IMR-90 (cell line): ENCODE results near the gene OVCA2. TPM values are rescaled to one million over a fixed set of nuclear protein-coding genes. Genes with fewer than 3 reads are reported as not detected.

Experiments used
- ATAC-seq: fragments of 200-7000 bp; cut with Tn5 transposase; 2 replicates; pipeline ENCODE4 v1.9.1; 2020; ENCODE audit warnings: low read depth, mild to moderate bottlenecking, moderate library complexity
- BruUV-seq: library from RNA; stranded (reverse); fragments of 400-500 nt; replicated peaks from 2 replicates; lab custom pipeline; 2021; lab: Mats Ljungman, UMichigan
- CTCF ChIA-PET: fragments of 300-600 bp; formaldehyde crosslinking; extraction: SDS; loops from one replicate; lab custom pipeline; 2021; ENCODE audit warnings: antibody characterized with exemption; lab: Yijun Ruan, JAX
- POLR2A ChIA-PET: fragments of 300-600 bp; sonication (Branson Sonifier 250); formaldehyde crosslinking; loops from one replicate; lab custom pipeline; 2022; ENCODE audit warnings: antibody characterized with exemption; ENCODE audit not compliant: unreplicated experiment; lab: Charles Lee
- DNase-seq: peaks from one replicate; pipeline ENCODE4 v3.0.0; 2013
- H2AFZ ChIP-seq: replicated peaks from 2 replicates; pipeline ENCODE3; 2013; ENCODE audit warnings: low read length, mild to moderate bottlenecking; ENCODE audit not compliant: poor library complexity
- H2AK5ac ChIP-seq: 2 replicates; pipeline ENCODE4 v1.6.1; 2013; ENCODE audit warnings: low read depth, low read length, inconsistent platforms
- H2AK9ac ChIP-seq: replicated peaks from 2 replicates; pipeline ENCODE3; 2013; ENCODE audit warnings: mild to moderate bottlenecking, low read depth, low read length, moderate library complexity; ENCODE audit not compliant: poor library complexity
- H2BK120ac ChIP-seq: 2 replicates; pipeline ENCODE4 v1.6.1; 2013; ENCODE audit warnings: low read depth, low read length, inconsistent platforms
- H2BK15ac ChIP-seq: 3 replicates; pipeline ENCODE4 v1.6.1; 2013; ENCODE audit warnings: low read depth, low read length, inconsistent platforms
- H2BK20ac ChIP-seq: 2 replicates; pipeline ENCODE4 v1.6.1; 2013; ENCODE audit warnings: low read depth, mild to moderate bottlenecking, inconsistent platforms, low read length, moderate library complexity
- H2BK5ac ChIP-seq: 2 replicates; pipeline ENCODE4 v1.6.1; 2013; ENCODE audit warnings: mild to moderate bottlenecking, low read depth, low read length, inconsistent platforms; ENCODE audit not compliant: poor library complexity, severe bottlenecking
- H3K14ac ChIP-seq: replicated peaks from 2 replicates; pipeline ENCODE4 v1.6.1; 2013; ENCODE audit warnings: low read depth, low read length, inconsistent platforms
- H3K18ac ChIP-seq: 2 replicates; pipeline ENCODE4 v1.6.1; 2013; ENCODE audit warnings: low read depth, low read length, control low read depth
- H3K23ac ChIP-seq: 2 replicates; pipeline ENCODE4 v1.6.1; 2013; ENCODE audit warnings: low read depth, low read length, inconsistent platforms
- H3K27ac ChIP-seq: 2 replicates; pipeline ENCODE4 v1.5.1; 2013; ENCODE audit warnings: mild to moderate bottlenecking, control low read depth, low read length; ENCODE audit not compliant: insufficient read depth
- H3K27me3 ChIP-seq: 2 replicates; pipeline ENCODE4 v1.6.1; 2013; ENCODE audit warnings: low read length; ENCODE audit not compliant: control insufficient read depth, insufficient read depth
- H3K36me3 ChIP-seq: 2 replicates; pipeline ENCODE4 v1.6.1; 2013; ENCODE audit warnings: low read length, mixed read lengths; ENCODE audit not compliant: control insufficient read depth, insufficient read depth
- H3K4ac ChIP-seq: 2 replicates; pipeline ENCODE4 v1.6.1; 2013; ENCODE audit warnings: low read depth, low read length, inconsistent platforms
- H3K4me1 ChIP-seq: 2 replicates; pipeline ENCODE4 v1.6.1; 2013; ENCODE audit warnings: low read length, mixed read lengths; ENCODE audit not compliant: control insufficient read depth, insufficient read depth
- H3K4me2 ChIP-seq: 2 replicates; pipeline ENCODE4 v1.6.1; 2013; ENCODE audit warnings: low read depth, mild to moderate bottlenecking, control low read depth, low read length, moderate library complexity
- H3K4me3 ChIP-seq: 2 replicates; pipeline ENCODE4 v1.5.1; 2013; ENCODE audit warnings: low read depth, mild to moderate bottlenecking, control low read depth, low read length, moderate library complexity; ENCODE audit not compliant: insufficient read depth
- H3K56ac ChIP-seq: 2 replicates; pipeline ENCODE4 v1.6.1; 2013; ENCODE audit warnings: low read length, inconsistent platforms; ENCODE audit not compliant: insufficient read depth; ENCODE audit errors: extremely low read depth
- H3K79me1 ChIP-seq, 2 experiments: 2 replicates each; pipeline ENCODE4 v1.6.1; 2013; ENCODE audit warnings: low read length in 2 of 2, inconsistent platforms in 1 of 2, low read depth in 1 of 2
- H3K9ac ChIP-seq: 2 replicates; pipeline ENCODE4 v1.6.1; 2013; ENCODE audit warnings: low read depth, low read length, control low read depth
- H3K9me1 ChIP-seq: 2 replicates; pipeline ENCODE4 v1.6.1; 2013; ENCODE audit warnings: low read length, inconsistent platforms; ENCODE audit not compliant: insufficient read depth
- H3K9me3 ChIP-seq: 2 replicates; pipeline ENCODE4 v1.6.1; 2013; ENCODE audit warnings: low read length; ENCODE audit not compliant: control insufficient read depth, insufficient read depth
- H4K20me1 ChIP-seq: 2 replicates; pipeline ENCODE4 v1.6.1; 2013; ENCODE audit warnings: low read length, inconsistent platforms; ENCODE audit not compliant: insufficient read depth
- H4K5ac ChIP-seq: 2 replicates; pipeline ENCODE4 v1.6.1; 2013; ENCODE audit warnings: mild to moderate bottlenecking, low read depth, low read length, control low read depth
- H4K8ac ChIP-seq, 2 experiments: 2 replicates each; pipeline ENCODE4 v1.6.1; 2013; ENCODE audit warnings: low read depth in 2 of 2, low read length in 2 of 2, control low read depth in 1 of 2, inconsistent platforms in 1 of 2
- H4K91ac ChIP-seq: 2 replicates; pipeline ENCODE4 v1.6.1; 2013; ENCODE audit warnings: low read depth, low read length, inconsistent platforms; ENCODE audit not compliant: insufficient read depth
- RFX5 ChIP-seq: IDR thresholded peaks from 2 replicates; pipeline ENCODE4 v1.8.0; 2012; ENCODE audit warnings: low read depth, mild to moderate bottlenecking, low read length, moderate library complexity
- WGBS, 2 experiments: methylation state at CpG; one replicate each; pipeline versions ENCODE4 v1.1.5 to v1.1.7; 2013; ENCODE audit warnings: missing lambda C conversion rate in 2 of 2; ENCODE audit not compliant: insufficient read length in 1 of 2; ENCODE audit errors: extremely low coverage in 2 of 2; 5-methylcytosine and 5-hydroxymethylcytosine counted together
- dilution Hi-C: fragments of 300-500 bp; cut with HindIII; formaldehyde crosslinking; loops from one replicate; pipeline ENCODE4 v1.14.3; 2018; ENCODE audit warnings: low sequenced_read_pairs; ENCODE audit not compliant: unreplicated experiment
- in situ Hi-C: fragments of 300-500 bp; cut with MboI; formaldehyde crosslinking; loops from 3 replicates; pipeline ENCODE4 v1.14.3; 2019; ENCODE audit warnings: low sequenced_read_pairs, inconsistent platforms, mixed read lengths
- intact Hi-C: fragments of 100-400 bp; cut with micrococcal nuclease; formaldehyde crosslinking; loops from 2 replicates; pipeline ENCODE4 v1.10.0; 2022
- polyA plus RNA-seq, 3 experiments: library from polyadenylated mRNA; depleted of rRNA; stranded (reverse); fragments of >200 nt; gene quantifications; 2 replicates each; pipeline ENCODE4 v1.2.3, GENCODE V29; 2012; ENCODE audit warnings: low replicate concordance in 1 of 3
- total RNA-seq: library from RNA; depleted of rRNA; stranded (reverse); fragments of >200 nt; gene quantifications from 2 replicates; pipeline ENCODE4 v1.2.3, GENCODE V29; 2012

The OVCA2 gene
- total and polyA plus RNA-seq, 2 of the 4 experiments (the other 2 are of a cell fraction): 38.7 to 46.9 TPM

GRCh38 chr17:2040942-2041560 is 771 bp upstream of the OVCA2 start:
- Histone ChIP-seq H3K9me1 (peaks cover 22% of the 10 kb centered on the region), H3K79me1 (peaks cover 22 to 40% of the 10 kb centered on the region in 2 experiments), H2AK9ac (peak overlapping the region; percentile 97), H4K8ac (peak overlapping the region in 1 of 2 experiments; percentile 83; a peak in 2 of 4 replicates), H2BK20ac (no peak overlapping the region), H3K9ac (no peak overlapping the region), H4K91ac (peak overlapping the region; percentile 23; the same call in 1 of the 2 replicates), H3K4ac (peak overlapping the region; percentile 45; the same call in 1 of the 2 replicates), H3K14ac (no peak overlapping the region), H3K36me3 (peaks cover 45% of the 10 kb centered on the region), H3K18ac (no peak overlapping the region), H3K9me3 (no peaks in the 10 kb centered on the region), H2AFZ (peak overlapping the region; percentile 96), H3K27me3 (no peaks in the 10 kb centered on the region), H3K4me1 (peaks cover 22% of the 10 kb centered on the region), H4K20me1 (peaks cover 11% of the 10 kb centered on the region; the same call in 1 of the 2 replicates), H3K27ac (peak overlapping the region; percentile 4), H3K4me2 (peak overlapping the region; percentile 91), H2BK120ac (peak overlapping the region; percentile 16; the same call in 1 of the 2 replicates), H2BK5ac (no peak overlapping the region), H3K23ac (no peak overlapping the region; the same call in 1 of the 2 replicates), H4K5ac (no peak overlapping the region; the same call in 1 of the 2 replicates), H3K56ac (no peak overlapping the region), H2AK5ac (no peak overlapping the region), H3K4me3 (peak overlapping the region; percentile 74; the same call in 1 of the 2 replicates), H2BK15ac (no peak overlapping the region)
- ATAC-seq (no peak), DNase-seq (no peak)
- CTCF ChIA-PET: no interaction called here
- TF ChIP-seq RFX5: no peak
- WGBS, 2 experiments: 71% methylated on average over 8 of the region's 16 CpGs; no CpG with 5 or more reads in 1 of the 2 experiments
- POLR2A ChIA-PET: no interaction called here
- BruUV-seq: no TSS peak
- intact Hi-C loops: loop anchor here (5.0 kb wide), 1 partner anchor 324 kb away; no protein-coding TSS in a partner anchor
- dilution Hi-C loops: no loop called here
- in situ Hi-C loops: loop anchor here (25.0 kb wide), 1 partner anchor 329 kb away; the partner anchor contains the start of genes TLCD2 and WDR81
